ENCODE data around the gene PATL2.
"Not testable (repeated sequence)": the region's sequence is repeated elsewhere in the genome, so short reads cannot be mapped to it uniquely, and the experiment has no call there.

Gene PATL2

DNA sequence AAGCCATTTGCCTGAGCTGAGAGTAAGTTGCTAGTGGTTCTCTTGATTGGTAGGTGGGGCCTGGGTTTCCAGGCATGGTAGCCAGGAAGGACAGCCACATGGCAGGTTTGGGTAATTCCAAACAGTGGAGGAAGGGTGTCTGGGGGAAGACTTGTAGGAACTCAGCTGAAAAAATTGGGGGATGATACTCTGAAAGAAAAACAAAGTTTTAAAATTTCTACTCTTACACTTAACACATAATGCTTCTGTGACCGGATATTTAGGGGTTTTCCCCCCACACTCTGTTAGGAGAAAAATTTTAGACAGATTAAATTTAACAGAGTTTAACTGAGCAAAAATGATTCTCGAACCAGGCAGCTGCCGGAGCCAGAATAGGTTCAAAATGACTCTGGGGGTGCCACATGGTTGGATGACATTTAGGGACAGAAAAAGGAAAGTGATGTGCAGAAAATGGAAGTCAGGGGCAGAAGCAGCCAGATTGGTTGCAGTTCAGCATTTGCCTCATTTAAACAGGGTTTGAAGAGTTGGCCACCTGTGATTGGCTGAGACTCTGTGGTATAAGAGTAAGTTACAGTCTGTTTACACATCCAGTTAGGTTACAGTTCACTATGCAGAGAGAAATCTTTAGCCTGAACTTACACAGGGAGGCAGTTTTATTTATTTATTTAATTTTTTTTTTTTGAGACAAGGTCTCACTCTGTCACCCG, 8.3 kb upstream of the PATL2 start:
- DNase-seq = no peak

DNA sequence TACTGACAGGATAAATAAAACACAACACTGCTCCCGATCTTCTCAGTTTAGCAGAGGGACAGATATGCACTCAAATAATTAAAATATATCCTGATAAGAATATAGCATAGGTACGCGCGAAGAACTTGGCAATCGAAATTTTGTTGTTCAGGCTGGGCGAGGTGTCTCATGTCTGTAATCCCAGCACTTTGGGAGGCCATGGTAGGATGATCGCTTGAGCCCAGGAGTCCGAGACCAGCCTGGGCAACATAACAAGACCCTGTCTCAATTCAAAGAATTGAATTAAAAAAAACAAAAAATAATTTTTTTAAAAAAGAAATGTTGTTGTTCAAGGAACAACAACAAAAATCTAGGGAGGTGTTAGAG, 7.8 kb upstream of the PATL2 start:
- DNase-seq = no peak

DNA sequence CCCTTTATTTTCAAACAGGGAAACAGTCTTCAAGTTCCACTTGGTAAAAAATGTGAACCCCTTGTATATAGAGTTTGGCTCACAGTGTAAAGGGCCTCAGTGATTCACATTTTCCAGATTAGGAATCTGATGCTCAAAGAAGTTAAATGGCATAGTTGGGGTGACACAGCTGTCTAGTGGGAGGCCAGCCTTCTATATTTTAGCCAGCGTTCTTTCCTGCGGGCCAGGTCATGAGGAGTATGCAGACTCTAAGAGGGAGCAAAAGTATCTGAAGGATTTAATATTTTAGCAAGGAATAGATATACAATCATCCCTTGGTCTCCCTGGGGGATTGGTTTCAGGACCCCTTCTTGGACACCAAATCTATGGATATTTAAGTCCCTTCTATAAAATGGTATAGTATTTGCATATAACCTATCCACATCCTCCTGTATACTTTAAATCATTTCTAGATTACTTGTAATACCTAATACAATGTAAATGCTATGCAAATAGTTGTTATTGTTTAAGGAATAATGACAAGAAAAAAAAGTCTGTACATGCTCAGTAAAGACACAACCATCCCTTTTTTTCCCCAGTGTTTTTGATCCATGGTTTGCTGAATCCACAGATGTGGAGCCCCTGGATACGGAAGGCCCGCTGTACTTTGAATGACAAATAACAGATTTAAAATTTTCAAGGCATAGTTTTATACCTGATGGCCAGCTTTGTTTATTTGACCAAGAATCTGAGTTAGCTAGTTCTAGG, 7.2 kb upstream of the PATL2 start:
- no peak for DNase-seq

DNA sequence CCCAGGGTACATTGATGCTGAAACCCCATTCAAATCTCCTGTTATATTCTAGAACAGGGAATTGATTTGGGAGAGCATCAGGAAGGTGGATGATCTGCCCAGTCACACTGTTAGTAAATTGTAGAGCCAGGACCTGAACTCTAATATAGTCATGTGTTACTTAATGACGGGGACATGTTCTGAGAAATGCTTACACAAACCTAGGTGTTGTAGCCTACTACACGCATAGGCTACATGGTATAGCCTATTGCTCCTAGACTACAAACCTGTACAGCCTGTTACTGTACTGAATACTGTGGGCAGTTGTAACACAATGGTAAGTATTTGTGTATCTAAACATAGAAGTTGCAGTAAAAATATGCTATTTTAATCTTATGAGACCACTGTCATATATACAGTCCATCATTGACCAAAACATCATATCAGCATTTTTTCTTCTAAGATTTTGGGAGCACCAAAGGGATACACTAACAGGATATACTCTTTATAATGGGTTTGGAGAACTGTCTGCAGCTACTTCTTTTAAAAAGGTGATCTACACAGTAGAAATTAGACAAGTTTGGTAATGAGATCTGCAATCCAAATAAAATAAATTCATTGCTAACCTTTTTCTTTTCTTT, 6.0 kb upstream of the PATL2 start:
- DNase-seq = no peak

DNA sequence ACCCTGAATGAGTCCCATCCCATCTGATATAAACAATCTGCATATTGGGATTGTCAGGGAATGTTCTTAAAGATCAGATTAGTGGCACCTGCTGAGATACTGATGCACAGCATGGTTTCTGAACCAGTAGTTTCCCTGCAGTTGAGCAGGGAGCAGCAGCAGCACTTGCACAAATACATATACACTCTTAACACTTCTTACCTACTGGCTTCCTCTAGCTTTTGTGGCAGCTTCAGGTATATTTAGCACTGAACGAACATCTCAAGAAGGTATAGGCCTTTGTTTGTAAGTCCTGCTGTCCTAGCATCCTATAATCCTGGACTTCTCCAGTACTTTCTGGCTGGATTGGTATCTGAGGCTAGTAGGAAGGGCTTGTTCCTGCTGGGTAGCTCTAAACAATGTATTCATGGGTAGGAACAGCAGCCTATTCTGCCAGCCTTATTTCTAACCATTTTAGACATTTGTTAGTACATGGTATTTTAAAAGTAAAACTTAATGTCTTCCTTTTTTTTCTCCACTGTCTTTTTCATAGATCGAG, 4.7 kb upstream of the PATL2 start:
- DNase-seq = no peak

DNA sequence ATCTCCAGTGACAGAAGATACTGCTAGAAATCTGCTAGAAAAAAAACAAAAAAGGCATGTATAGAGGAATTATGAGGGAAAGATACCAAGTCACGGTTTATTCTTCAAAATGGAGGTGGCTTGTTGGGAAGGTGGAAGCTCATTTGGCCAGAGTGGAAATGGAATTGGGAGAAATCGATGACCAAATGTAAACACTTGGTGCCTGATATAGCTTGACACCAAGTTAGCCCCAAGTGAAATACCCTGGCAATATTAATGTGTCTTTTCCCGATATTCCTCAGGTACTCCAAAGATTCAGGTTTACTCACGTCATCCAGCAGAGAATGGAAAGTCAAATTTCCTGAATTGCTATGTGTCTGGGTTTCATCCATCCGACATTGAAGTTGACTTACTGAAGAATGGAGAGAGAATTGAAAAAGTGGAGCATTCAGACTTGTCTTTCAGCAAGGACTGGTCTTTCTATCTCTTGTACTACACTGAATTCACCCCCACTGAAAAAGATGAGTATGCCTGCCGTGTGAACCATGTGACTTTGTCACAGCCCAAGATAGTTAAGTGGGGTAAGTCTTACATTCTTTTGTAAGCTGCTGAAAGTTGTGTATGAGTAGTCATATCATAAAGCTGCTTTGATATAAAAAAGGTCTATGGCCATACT, 4.1 kb upstream of the PATL2 start:
- no peak for DNase-seq

DNA sequence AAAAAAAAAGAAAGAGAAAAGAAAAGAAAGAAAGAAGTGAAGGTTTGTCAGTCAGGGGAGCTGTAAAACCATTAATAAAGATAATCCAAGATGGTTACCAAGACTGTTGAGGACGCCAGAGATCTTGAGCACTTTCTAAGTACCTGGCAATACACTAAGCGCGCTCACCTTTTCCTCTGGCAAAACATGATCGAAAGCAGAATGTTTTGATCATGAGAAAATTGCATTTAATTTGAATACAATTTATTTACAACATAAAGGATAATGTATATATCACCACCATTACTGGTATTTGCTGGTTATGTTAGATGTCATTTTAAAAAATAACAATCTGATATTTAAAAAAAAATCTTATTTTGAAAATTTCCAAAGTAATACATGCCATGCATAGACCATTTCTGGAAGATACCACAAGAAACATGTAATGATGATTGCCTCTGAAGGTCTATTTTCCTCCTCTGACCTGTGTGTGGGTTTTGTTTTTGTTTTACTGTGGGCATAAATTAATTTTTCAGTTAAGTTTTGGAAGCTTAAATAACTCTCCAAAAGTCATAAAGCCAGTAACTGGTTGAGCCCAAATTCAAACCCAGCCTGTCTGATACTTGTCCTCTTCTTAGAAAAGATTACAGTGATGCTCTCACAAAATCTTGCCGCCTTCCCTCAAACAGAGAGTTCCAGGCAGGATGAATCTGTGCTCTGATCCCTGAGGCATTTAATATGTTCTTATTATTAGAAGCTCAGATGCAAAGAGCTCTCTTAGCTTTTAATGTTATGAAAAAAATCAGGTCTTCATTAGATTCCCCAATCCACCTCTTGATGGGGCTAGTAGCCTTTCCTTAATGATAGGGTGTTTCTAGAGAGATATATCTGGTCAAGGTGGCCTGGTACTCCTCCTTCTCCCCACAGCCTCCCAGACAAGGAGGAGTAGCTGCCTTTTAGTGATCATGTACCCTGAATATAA, 2.2 kb upstream of the PATL2 start:
- DNase-seq = peak; percentile 41

DNA sequence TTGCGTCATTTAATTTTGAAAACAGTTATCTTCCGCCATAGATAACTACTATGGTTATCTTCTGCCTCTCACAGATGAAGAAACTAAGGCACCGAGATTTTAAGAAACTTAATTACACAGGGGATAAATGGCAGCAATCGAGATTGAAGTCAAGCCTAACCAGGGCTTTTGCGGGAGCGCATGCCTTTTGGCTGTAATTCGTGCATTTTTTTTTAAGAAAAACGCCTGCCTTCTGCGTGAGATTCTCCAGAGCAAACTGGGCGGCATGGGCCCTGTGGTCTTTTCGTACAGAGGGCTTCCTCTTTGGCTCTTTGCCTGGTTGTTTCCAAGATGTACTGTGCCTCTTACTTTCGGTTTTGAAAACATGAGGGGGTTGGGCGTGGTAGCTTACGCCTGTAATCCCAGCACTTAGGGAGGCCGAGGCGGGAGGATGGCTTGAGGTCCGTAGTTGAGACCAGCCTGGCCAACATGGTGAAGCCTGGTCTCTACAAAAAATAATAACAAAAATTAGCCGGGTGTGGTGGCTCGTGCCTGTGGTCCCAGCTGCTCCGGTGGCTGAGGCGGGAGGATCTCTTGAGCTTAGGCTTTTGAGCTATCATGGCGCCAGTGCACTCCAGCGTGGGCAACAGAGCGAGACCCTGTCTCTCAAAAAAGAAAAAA, 1.4 kb upstream of the PATL2 start:
- peak; percentile 85 for DNase-seq

DNA sequence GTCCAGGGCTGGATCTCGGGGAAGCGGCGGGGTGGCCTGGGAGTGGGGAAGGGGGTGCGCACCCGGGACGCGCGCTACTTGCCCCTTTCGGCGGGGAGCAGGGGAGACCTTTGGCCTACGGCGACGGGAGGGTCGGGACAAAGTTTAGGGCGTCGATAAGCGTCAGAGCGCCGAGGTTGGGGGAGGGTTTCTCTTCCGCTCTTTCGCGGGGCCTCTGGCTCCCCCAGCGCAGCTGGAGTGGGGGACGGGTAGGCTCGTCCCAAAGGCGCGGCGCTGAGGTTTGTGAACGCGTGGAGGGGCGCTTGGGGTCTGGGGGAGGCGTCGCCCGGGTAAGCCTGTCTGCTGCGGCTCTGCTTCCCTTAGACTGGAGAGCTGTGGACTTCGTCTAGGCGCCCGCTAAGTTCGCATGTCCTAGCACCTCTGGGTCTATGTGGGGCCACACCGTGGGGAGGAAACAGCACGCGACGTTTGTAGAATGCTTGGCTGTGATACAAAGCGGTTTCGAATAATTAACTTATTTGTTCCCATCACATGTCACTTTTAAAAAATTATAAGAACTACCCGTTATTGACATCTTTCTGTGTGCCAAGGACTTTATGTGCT, 721 bp upstream of the PATL2 start:
- peak; percentile 51 for DNase-seq

DNA sequence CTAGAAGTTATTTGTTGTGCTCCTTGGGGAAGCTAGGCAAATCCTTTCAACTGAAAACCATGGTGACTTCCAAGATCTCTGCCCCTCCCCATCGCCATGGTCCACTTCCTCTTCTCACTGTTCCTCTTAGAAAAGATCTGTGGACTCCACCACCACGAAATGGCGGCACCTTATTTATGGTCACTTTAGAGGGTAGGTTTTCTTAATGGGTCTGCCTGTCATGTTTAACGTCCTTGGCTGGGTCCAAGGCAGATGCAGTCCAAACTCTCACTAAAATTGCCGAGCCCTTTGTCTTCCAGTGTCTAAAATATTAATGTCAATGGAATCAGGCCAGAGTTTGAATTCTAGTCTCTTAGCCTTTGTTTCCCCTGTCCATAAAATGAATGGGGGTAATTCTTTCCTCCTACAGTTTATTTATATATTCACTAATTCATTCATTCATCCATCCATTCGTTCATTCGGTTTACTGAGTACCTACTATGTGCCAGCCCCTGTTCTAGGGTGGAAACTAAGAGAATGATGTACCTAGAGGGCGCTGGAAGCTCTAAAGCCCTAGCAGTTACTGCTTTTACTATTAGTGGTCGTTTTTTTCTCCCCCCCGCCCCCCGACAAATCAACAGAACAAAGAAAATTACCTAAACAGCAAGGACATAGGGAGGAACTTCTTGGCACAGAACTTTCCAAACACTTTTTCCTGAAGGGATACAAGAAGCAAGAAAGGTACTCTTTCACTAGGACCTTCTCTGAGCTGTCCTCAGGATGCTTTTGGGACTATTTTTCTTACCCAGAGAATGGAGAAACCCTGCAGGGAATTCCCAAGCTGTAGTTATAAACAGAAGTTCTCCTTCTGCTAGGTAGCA, 657 bp downstream of the PATL2 start:
- DNase-seq = no peak

DNA sequence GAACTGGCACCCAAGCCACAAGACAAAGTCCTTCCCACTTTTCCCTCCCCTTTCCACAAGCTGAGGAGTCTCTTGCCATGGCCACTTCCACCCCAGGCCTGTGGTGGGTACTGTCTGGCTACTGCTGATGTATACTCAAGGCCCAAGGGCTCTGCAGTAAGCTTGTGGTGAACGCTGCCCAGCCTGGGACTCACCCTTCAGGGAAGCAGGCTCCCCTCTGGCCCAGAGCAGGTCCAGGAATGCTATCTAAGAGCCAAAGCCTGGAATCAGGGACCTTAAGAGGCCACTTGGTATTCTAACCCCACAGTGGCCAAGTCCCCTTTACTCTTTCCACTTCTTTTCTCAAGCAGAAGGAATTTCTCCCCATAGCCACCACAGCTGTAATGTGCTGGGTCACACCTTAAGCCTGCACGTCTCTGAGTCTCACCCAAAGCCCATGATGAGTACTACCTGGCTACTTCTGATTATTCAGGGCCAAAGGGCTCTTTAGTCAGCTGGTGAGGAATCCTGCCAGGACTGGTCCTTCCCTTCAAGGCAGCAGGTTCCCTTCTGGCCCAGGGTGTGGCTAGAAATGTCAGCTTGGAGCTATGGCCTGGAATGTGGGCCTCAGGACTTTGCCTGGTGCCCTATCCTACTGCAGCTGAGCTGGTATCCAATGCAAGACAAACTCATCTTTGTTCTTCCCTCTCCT, 4.0 kb downstream of the PATL2 start:
- no peak for DNase-seq

DNA sequence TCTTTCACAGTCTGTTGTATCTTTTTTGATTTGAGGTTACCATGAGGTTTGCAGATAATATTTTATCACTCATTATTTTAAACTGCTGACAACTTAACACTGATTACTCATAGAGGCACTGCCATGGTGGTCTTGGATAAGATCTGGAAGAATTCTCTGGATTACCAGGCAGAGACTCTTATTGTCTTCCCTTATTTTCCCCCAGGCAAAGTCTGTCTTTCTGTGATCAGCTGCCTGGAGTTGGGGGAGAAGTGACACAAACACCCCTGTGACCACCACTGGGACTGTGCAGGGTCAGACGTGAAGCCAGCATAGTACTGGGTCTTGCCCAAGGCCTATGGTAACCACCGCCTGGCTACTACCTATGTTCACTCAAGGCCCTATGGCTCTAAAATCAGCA, 4.7 kb downstream of the PATL2 start:
- peak; percentile 35 for DNase-seq

DNA sequence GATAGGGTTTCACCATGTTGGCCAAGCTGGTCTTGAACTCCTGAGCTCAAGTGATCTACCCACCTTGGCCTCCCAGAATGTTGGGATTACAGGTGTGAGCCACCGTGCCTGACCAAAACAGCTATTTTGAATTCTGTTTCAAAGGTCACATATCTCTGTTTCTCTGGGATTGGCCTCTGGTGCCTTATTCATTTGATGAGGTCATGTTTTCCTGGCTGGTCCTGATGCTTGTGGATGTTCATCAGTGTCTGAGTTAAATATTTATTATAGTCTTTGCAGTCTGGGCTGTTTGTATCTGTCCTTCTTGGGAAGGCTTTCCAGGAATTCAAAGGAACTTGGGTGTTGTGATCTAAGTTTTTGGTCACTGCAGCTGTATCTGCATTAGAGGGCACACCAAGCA, 5.1 kb downstream of the PATL2 start:
- DNase-seq = no peak

DNA sequence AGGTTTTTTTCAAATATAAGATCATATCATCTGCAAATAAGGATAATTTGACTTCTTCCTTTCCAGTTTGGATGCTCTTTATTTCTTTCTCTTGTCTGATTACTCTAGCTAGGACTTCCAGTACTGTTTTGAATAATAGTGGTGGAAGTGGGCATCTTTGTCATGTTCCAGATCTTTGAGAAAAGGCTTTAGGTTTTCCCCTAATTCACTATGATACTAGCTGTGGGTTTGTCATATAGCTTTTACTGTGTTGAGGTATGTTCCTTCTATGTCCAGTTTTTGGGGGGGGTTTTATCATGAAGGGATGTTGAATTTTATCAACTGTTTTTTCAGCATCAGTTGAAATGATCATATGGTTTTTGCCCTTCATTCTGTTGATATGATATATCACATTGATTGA, 10.4 kb downstream of the PATL2 start:
- DNase-seq = not testable (repeated sequence)

DNA sequence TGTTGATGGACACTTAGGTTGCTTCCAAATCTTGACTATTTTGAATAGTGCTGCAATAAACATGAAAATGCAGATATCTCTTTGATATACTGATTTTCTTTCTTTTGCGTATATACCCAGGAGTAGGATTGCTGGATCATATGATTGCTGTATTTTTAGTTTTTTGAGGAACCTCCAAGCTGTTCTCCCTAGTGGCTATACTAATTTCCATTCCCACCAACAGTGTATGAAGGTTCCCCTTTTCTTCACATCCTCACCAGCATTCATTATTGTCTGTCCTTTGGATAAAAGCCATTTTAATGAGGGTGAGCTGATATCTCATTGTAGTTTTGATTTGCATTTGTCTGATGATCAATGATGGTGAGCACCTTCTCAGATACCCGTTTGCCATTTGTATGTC, 12.5 kb downstream of the PATL2 start:
- no peak for DNase-seq

DNA sequence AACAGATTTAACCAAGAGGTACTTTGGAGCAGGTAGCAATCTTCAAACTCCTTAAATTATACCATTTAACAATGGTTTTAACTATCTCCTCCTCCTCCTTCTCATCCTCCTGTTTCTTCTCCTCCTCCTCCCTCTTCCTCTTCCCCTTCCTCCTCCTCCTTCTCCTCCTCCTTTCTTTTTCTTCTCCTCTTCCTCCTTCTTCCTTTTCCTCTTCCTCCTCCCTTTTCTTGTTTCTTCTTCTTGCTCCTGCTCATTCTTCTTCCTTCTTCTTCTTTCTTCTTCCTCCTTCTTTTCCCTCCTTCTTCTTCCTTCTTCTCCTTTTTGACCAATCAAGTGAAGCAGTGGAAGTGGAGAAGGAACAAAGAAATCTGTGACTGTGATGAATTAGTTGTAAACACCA, 14.1 kb downstream of the PATL2 start:
- DNase-seq = no peak

DNA sequence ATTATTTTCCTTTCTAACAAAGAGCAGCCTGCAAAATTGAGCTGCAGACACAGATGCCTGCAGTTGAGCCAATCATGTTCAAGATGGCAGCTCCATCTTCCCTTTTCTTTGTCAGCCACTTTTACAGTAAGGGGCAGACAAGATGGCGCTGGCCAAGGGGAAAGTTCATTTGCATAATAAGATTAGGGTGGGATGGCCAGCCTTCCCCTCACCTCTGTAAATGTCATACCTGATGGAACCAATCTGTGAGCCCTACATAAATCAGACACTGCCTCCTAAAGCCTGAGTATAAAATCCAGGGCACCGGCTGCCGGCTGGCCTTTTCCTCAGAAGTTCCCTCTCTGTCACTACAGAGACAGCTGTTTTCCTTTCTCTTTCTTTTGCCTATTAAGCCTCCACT, 15.8 kb downstream of the PATL2 start:
- DNase-seq = no peak

DNA sequence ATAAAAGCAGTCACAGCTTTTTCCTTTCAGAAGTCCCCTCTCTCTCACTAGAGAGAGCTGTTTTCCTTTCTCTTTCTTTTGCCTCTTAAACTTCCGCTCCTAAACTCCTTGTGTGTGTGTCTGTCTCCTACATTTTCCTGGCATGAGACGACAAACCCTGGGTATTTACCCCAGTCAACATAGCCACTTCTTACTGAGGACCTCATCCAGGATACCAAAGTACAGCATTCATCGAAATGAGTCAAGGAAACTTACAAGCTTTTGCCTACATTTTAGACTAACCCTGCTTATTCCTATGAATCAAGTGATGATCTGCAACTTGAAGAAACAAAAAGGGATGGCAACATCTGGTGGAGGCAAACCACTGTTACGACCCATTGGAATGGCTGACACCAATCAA, 16.7 kb downstream of the PATL2 start:
- DNase-seq = no peak

DNA sequence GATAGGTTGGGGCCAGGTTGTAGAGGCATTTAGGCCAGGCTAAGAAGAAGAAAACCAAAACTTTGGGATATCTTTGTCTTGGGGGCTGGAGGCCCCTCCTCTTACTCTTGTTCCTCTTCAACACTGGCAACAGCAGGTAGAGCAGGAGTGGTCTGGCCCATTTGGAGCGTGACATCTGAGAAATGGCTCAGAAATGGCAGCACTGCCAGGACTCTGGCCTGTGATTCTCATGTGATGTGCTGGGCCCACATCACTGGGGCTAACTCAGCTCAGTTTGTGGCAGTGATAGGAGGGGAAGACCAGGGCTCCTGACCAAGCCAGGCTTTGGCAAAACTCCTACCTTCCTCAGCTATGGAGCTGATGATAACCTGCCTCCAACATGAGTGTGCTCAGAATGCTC, 18.5 kb downstream of the PATL2 start:
- no peak for DNase-seq

DNA sequence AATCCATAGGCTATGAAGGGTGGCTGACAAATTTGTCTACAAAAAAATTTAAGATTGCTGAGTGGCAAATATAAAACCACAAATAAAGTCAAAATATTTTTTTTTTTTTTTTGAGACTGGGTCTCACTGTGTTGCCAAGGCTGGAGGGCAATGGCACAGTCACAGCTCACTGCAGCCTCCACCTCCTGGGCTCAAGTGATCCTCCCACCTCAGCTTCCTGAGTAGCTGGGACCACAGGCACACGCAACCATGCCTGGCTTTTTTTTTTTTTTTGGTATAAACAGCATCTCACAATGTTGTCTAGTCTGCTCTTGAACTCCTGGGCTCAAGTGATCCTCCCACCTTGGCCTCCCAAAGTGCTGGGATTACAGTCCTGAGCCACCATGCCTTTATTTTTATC, 20.9 kb downstream of the PATL2 start:
- not testable (repeated sequence) for DNase-seq
